K562 (cell line): Measurements from ENCODE around the gene SMG5. TPM values are rescaled to one million over a fixed set of nuclear protein-coding genes. Genes with fewer than 3 reads are reported as not detected.
A peak's percentile ranks its signal among the peaks of the same experiment; 100 is the strongest.

Source experiments
- ATAC-seq: fragments of 200-7000 bp; cut with Tn5 transposase; 3 replicates; pipeline ENCODE4 v1.9.1; 2020; ENCODE audit warnings: moderate library complexity
- BruUV-seq: library from RNA; stranded (reverse); fragments of 400-500 nt; replicated peaks from 2 replicates; lab custom pipeline; 2021; lab: Mats Ljungman, UMichigan
- CTCF ChIA-PET: fragments of 300-600 bp; formaldehyde crosslinking; extraction: SDS; loops from one replicate; lab custom pipeline; 2021; ENCODE audit warnings: low intra/inter-chr PET ratio; lab: Yijun Ruan, JAX
- POLR2A ChIA-PET: fragments of 300-600, 350-650 bp; sonication (Branson Sonifier 250); formaldehyde crosslinking; extraction: SDS; loops from one replicate; lab custom pipeline; 2021; ENCODE audit warnings: antibody characterized with exemption, inconsistent platforms; lab: Yijun Ruan, JAX
- DNase-seq, 4 experiments: peaks; one replicate each; pipeline versions ENCODE4 v3.0.0 to v3.0.0-alpha.2; 2011 to 2018; ENCODE audit warnings: low spot score in 3 of 4, mixed read lengths in 3 of 4; ENCODE audit errors: extremely low read depth in 1 of 4
- FAIRE-seq: peaks from 2 replicates; lab custom pipeline; 2011; peaks lifted over from hg19 to GRCh38; lab: Jason Lieb, UNC
- H2AFZ ChIP-seq: 2 replicates; pipeline ENCODE4 v1.6.0; 2011; ENCODE audit warnings: low read depth, low read length, control low read depth, inconsistent platforms
- H3K27ac ChIP-seq: fragments of 200-600 bp; 3 replicates; pipeline ENCODE4 v1.8.0; 2011; ENCODE audit warnings: low read depth, mild to moderate bottlenecking, control low read depth, inconsistent platforms, low read length, moderate library complexity, mixed read lengths; ENCODE audit errors: extremely low read depth
- H3K27me3 ChIP-seq, 2 experiments: fragments of 300-600 bp in 1 of 2; 2 replicates in 1 of 2; 3 replicates in 1 of 2; pipeline versions ENCODE4 v1.6.0 to v1.8.0; 2011; ENCODE audit warnings: inconsistent platforms in 2 of 2, low read length in 2 of 2, mild to moderate bottlenecking in 1 of 2, mixed read lengths in 1 of 2, moderate library complexity in 1 of 2; ENCODE audit not compliant: control insufficient read depth in 2 of 2, insufficient read depth in 2 of 2
- H3K36me3 ChIP-seq: fragments of 300-600 bp; 3 replicates; pipeline ENCODE4 v1.8.0; 2011; ENCODE audit warnings: mild to moderate bottlenecking, low read length, inconsistent platforms; ENCODE audit not compliant: control insufficient read depth, insufficient read depth
- H3K4me1 ChIP-seq, 2 experiments: fragments of 200-600 bp in 1 of 2; replicated peaks in 1 of 2; 2 replicates in 1 of 2; 3 replicates in 1 of 2; pipeline versions ENCODE4 v1.5.1 to v1.8.0; 2011; ENCODE audit warnings: inconsistent platforms in 2 of 2, low read length in 2 of 2, mild to moderate bottlenecking in 1 of 2, mixed read lengths in 1 of 2, moderate library complexity in 1 of 2; ENCODE audit not compliant: control insufficient read depth in 2 of 2, insufficient read depth in 2 of 2
- H3K4me2 ChIP-seq: 2 replicates; pipeline ENCODE4 v1.6.1; 2011; ENCODE audit warnings: low read length, control low read depth, inconsistent platforms, mixed read lengths; ENCODE audit not compliant: insufficient read depth
- H3K4me3 ChIP-seq: fragments of 200-600 bp; sonication (generic), shearing (Covaris generic); 2 replicates; pipeline ENCODE4 v1.5.1; 2016; ENCODE audit warnings: control low read depth, inconsistent platforms
- H3K79me2 ChIP-seq: fragments of 200-600 bp; 3 replicates; pipeline ENCODE4 v1.8.0; 2011; ENCODE audit warnings: low read length, inconsistent platforms; ENCODE audit not compliant: control insufficient read depth, insufficient read depth
- H3K9ac ChIP-seq, 2 experiments: 2 replicates each; pipeline versions ENCODE4 v1.6.0 to v1.6.1; 2011; ENCODE audit warnings: low read depth in 2 of 2, low read length in 2 of 2, control low read depth in 1 of 2, inconsistent platforms in 1 of 2, mild to moderate bottlenecking in 1 of 2, mixed read lengths in 1 of 2; ENCODE audit not compliant: insufficient read depth in 1 of 2
- H3K9me1 ChIP-seq: one replicate; pipeline ENCODE4 v1.6.0; 2011; ENCODE audit warnings: inconsistent platforms, mild to moderate bottlenecking, low read length, moderate library complexity; ENCODE audit not compliant: control insufficient read depth, insufficient read depth
- H3K9me3 ChIP-seq: replicated peaks from 2 replicates; pipeline ENCODE4 v1.5.1; 2011; ENCODE audit warnings: low read depth, low read length, inconsistent platforms; ENCODE audit not compliant: control insufficient read depth, insufficient read depth
- H4K20me1 ChIP-seq: replicated peaks from 2 replicates; pipeline ENCODE4 v1.6.1; 2011; ENCODE audit warnings: low read length, inconsistent platforms, mixed read lengths; ENCODE audit not compliant: control insufficient read depth, insufficient read depth
- ARID4B ChIP-seq: sonication (generic); formaldehyde crosslinking; IDR thresholded peaks from 2 replicates; pipeline ENCODE4 v1.8.0; 2022; ENCODE audit warnings: mild to moderate bottlenecking, missing genetic modification reagents
- GATA2 ChIP-seq: sonication (generic); formaldehyde crosslinking; IDR thresholded peaks from 2 replicates; pipeline ENCODE4 v1.4.0; 2020; ENCODE audit warnings: mild to moderate bottlenecking, missing genetic modification reagents
- HINFP ChIP-seq: fragments of 450-650 bp; conservative IDR thresholded peaks from 2 replicates; pipeline ENCODE4 v1.6.1; 2016; ENCODE audit warnings: missing genetic modification characterization, low read depth, mild to moderate bottlenecking, control low read depth, missing compliant biosample characterization
- KDM2B ChIP-seq: fragments of 250-450 bp; sonication (Bioruptor Pico); IDR thresholded peaks from 2 replicates; pipeline ENCODE4 v1.8.0; 2021; ENCODE audit warnings: mild to moderate bottlenecking, moderate library complexity
- MBD1 ChIP-seq: fragments of 250-450 bp; sonication (Bioruptor Pico); IDR thresholded peaks from 2 replicates; pipeline ENCODE4 v1.8.0; 2022; ENCODE audit warnings: inconsistent platforms
- POLR2G ChIP-seq: fragments of 200-400 bp; formaldehyde crosslinking; IDR thresholded peaks from 2 replicates; pipeline ENCODE4 v1.6.1; 2017; ENCODE audit warnings: low read depth, mild to moderate bottlenecking, antibody characterized with exemption, low read length, moderate library complexity
- ZNF217 ChIP-seq: sonication (generic); formaldehyde crosslinking; IDR thresholded peaks from 2 replicates; pipeline ENCODE4 v1.8.0; 2022; ENCODE audit warnings: mild to moderate bottlenecking, missing genetic modification reagents
- WGBS: fragments of 100-300 bp; shearing (Covaris generic); methylation state at CpG from one replicate; pipeline ENCODE4 v1.1.6; 2016; ENCODE audit warnings: low coverage, mixed read lengths; ENCODE audit not compliant: insufficient coverage; ENCODE audit errors: missing lambda C conversion rate; 5-methylcytosine and 5-hydroxymethylcytosine counted together
- in situ Hi-C: fragments of 300-500 bp; cut with MboI; formaldehyde crosslinking; loops from 4 replicates; pipeline ENCODE4 v1.15.0; 2018; ENCODE audit warnings: inconsistent platforms, mixed read lengths
- intact Hi-C: fragments of 100-400 bp; cut with micrococcal nuclease; formaldehyde crosslinking; loops from 2 replicates; pipeline ENCODE4 v1.14.2; 2022
- polyA plus RNA-seq, 8 experiments: library from polyadenylated mRNA; depleted of rRNA in 4 of 8; stranded (reverse) in 5 of 8; unstranded in 3 of 8; fragments of >200 nt; fragmentation: Nextera tagmentation in 2 of 8; fragmentation: Illumina TruSeq in 1 of 8; extraction: Ambion mirVana in 2 of 8; extraction: Trizol in 1 of 8; gene quantifications; 2 replicates each; pipeline versions ENCODE4 v1.2.1 to v1.2.3, GENCODE V29; 2011 to 2014; ENCODE audit warnings: inconsistent platforms in 1 of 8, missing spikeins in 1 of 8
- total RNA-seq, 7 experiments: library from RNA; depleted of rRNA in 6 of 7; stranded (reverse); fragments of >200 nt in 6 of 7; fragmentation: Illumina TruSeq in 2 of 7; extraction: Trizol in 2 of 7; gene quantifications; 2 replicates each; pipeline versions ENCODE4 v1.2.1 to v1.2.3, GENCODE V29; 2011 to 2021; ENCODE audit warnings: low replicate concordance in 1 of 7

The SMG5 gene
- total and polyA plus RNA-seq, 9 of the 15 experiments (the other 6 are each of a cell fraction or from before 2014, with no cell fraction given): 1.4 to 85.9 (median 53.0) TPM

GRCh38 chr1:156285437-156285836 lies 2.8 kb upstream of the SMG5 start:
- Histone ChIP-seq H3K36me3 (peaks cover 27% of the 10 kb centered on the region), H3K4me3 (no peak overlapping the region), H3K27ac (no peak overlapping the region), H3K9ac (peak overlapping the region in 1 of 2 experiments; percentile 40; a peak in 1 of 4 replicates), H3K79me2 (peaks cover 32% of the 10 kb centered on the region), H3K27me3 (no peaks in the 10 kb centered on the region), H3K9me1 (no peaks in the 10 kb centered on the region), H3K9me3 (no peaks in the 10 kb centered on the region), H3K4me1 (peaks cover 6 to 10% of the 10 kb centered on the region in 2 experiments; a peak in 4 of 5 replicates), H3K4me2 (no peak overlapping the region), H4K20me1 (no peaks in the 10 kb centered on the region), H2AFZ (no peak overlapping the region)
- POLR2A ChIA-PET: interaction anchor here (1.4 to 6.3 kb wide), 2 partner anchors 15 to 19 kb away, joined by 3 to 63 read pairs; no protein-coding TSS in a partner anchor
- intact Hi-C loops: no loop called here
- TF ChIP-seq MBD1 (CRISPR knock-in tag) (no peak), POLR2G (0 out of 2 replicates have a peak, but pooled peaks have one; percentile 20)
- WGBS: 91% methylated on average over 13 of the region's 21 CpGs
- CTCF ChIA-PET: no interaction called here
- FAIRE-seq (no peak), ATAC-seq (no peak), DNase-seq (no peak)
- in situ Hi-C loops: no loop called here
- BruUV-seq: no TSS peak

GRCh38 chr1:156284757-156285156 lies 2.1 kb upstream of the SMG5 start:
- H3K27ac ChIP-seq: no peak overlapping the region
- FAIRE-seq: no peak
- peaks cover 6 to 10% of the 10 kb centered on the region in 2 experiments; a peak in 4 of 5 replicates for H3K4me1 ChIP-seq
- intact Hi-C loops: no loop called here
- WGBS: 57% methylated on average over 4 of the region's 4 CpGs
- H4K20me1 ChIP-seq: peaks cover 6% of the 10 kb centered on the region; the same call in 1 of the 2 replicates
- ChIA-PET CTCF (no interaction called here), POLR2A (interaction anchor here (0.6 to 6.3 kb wide), 5 partner anchors 11 to 157 kb away, joined by 3 to 63 read pairs (median 3); partner anchors contain the start of genes GLMP and VHLL)
- H3K9ac ChIP-seq: peak overlapping the region in 1 of 2 experiments; percentile 67; a peak in 1 of 4 replicates
- H3K79me2 ChIP-seq: peaks cover 39% of the 10 kb centered on the region
- DNase-seq: no peak
- H3K4me3 ChIP-seq: no peak overlapping the region
- no peaks in the 10 kb centered on the region for H3K27me3 ChIP-seq
- no peak overlapping the region for H3K4me2 ChIP-seq
- no peaks in the 10 kb centered on the region for H3K9me3 ChIP-seq
- H3K9me1 ChIP-seq: no peaks in the 10 kb centered on the region
- no peak overlapping the region for H2AFZ ChIP-seq
- peaks cover 33% of the 10 kb centered on the region for H3K36me3 ChIP-seq
- in situ Hi-C loops: no loop called here
- no peak for ATAC-seq
- BruUV-seq: no TSS peak
- no peak for TF ChIP-seq ZNF217 (CRISPR knock-in tag)
- TF ChIP-seq HINFP (tag): no peak
- TF ChIP-seq ARID4B: no peak
- no peak for TF ChIP-seq GATA2 (CRISPR knock-in tag)
- TF ChIP-seq KDM2B: no peak
